Calu3 (cell line): Measurements from ENCODE around the gene SULT1A3. TPM values are rescaled to one million over a fixed set of nuclear protein-coding genes. Genes with fewer than 3 reads are reported as not detected.
"Not testable (repeated sequence)": the region's sequence is repeated elsewhere in the genome, so short reads cannot be mapped to it uniquely, and the experiment has no call there.

Experiments
- Bru-seq: library from RNA; stranded (reverse); fragments of 400-500 nt; gene quantifications from one replicate; lab custom pipeline; 2021; lab: Mats Ljungman, UMichigan
- BruChase-seq, 2 experiments: library from RNA; stranded (reverse); fragments of 400-500 nt; gene quantifications; one replicate each; lab custom pipeline; 2021; lab: Mats Ljungman, UMichigan
- BruUV-seq: library from RNA; stranded (reverse); fragments of 400-500 nt; replicated peaks from 2 replicates; lab custom pipeline; 2021; lab: Mats Ljungman, UMichigan
- CTCF ChIA-PET: fragments of 300-600 bp; sonication (Branson Sonifier 250); formaldehyde crosslinking; loops from one replicate; lab custom pipeline; 2022; ENCODE audit warnings: antibody characterized with exemption; lab: Charles Lee
- DNase-seq: peaks from one replicate; pipeline ENCODE4 v3.0.0; 2022
- H3K27ac Mint-ChIP-seq: one replicate; pipeline ENCODE4 v1.8.0; 2022; ENCODE audit warnings: mixed read lengths; ENCODE audit not compliant: unreplicated experiment
- H3K27me3 Mint-ChIP-seq: one replicate; pipeline ENCODE4 v1.8.0; 2022; ENCODE audit warnings: mixed read lengths; ENCODE audit not compliant: unreplicated experiment
- H3K36me3 Mint-ChIP-seq: one replicate; pipeline ENCODE4 v1.8.0; 2022; ENCODE audit warnings: mild to moderate bottlenecking, moderate library complexity, mixed read lengths; ENCODE audit not compliant: insufficient read depth, unreplicated experiment
- H3K4me1 Mint-ChIP-seq: one replicate; pipeline ENCODE4 v1.8.0; 2022; ENCODE audit warnings: mild to moderate bottlenecking, low read depth, mixed read lengths; ENCODE audit not compliant: unreplicated experiment
- H3K4me3 Mint-ChIP-seq: one replicate; pipeline ENCODE4 v1.8.0; 2022; ENCODE audit warnings: mild to moderate bottlenecking, low read depth, moderate library complexity, mixed read lengths; ENCODE audit not compliant: unreplicated experiment
- H3K9me3 Mint-ChIP-seq: one replicate; pipeline ENCODE4 v1.8.0; 2022; ENCODE audit warnings: low read depth, mixed read lengths; ENCODE audit not compliant: unreplicated experiment
- CTCF ChIP-seq: fragments of 200-600 bp; IDR thresholded peaks from one replicate; pipeline ENCODE4 v1.8.0; 2022; ENCODE audit warnings: antibody characterized with exemption; ENCODE audit not compliant: unreplicated experiment
- intact Hi-C: fragments of 100-400 bp; cut with micrococcal nuclease; formaldehyde crosslinking; loops from one replicate; pipeline ENCODE4 v1.10.0; 2022; ENCODE audit not compliant: unreplicated experiment
- long read RNA-seq: library from polyadenylated mRNA; stranded (forward); transcript quantifications from one replicate; pipeline ENCODE4 v2.0.0, GENCODE V29; 2022
- total RNA-seq: library from RNA; stranded (reverse); gene quantifications from 2 replicates; pipeline ENCODE4 v1.2.3, GENCODE V29; 2022

SULT1A3 gene
- total RNA-seq (39.5 and 46.4 TPM in 2 replicates), Bru-seq, nascent RNA (percentile 32 among the genes with signal in this experiment), BruChase-seq, experiment 1, labeled RNA remaining after a 6-hour chase (percentile 24 among the genes with signal in this experiment), BruChase-seq, experiment 2, labeled RNA remaining after a 2-hour chase (percentile 31 among the genes with signal in this experiment)
- long read RNA-seq, transcript SULT1A3-201 (8 exons, 1,097 nt), result major isoform, 9 of 15 reads
- long read RNA-seq, partial matches to known transcripts, result 0 of 15 reads
- long read RNA-seq, other reads (novel, unspliced or antisense), result 6 of 15 reads

- CTCF ChIA-PET, H3K36me3 Mint-ChIP-seq, H3K4me3 Mint-ChIP-seq, H3K9me3 Mint-ChIP-seq, DNase-seq, H3K27ac Mint-ChIP-seq, intact Hi-C loops, H3K27me3 Mint-ChIP-seq, H3K4me1 Mint-ChIP-seq, BruUV-seq: not testable (repeated sequence)
Observed at GRCh38 chr16:30199049-30199448, at the start of gene SULT1A3. Gene SULT1A3, plus strand, starts transcription at chr16:30199255. Its CDS starts 1,474 bp downstream, at chr16:30200729.

- Mint-ChIP-seq H3K9me3 (peaks cover 3% of the 10 kb centered on the region), H3K27ac (no peak overlapping the region), H3K27me3 (no peaks in the 10 kb centered on the region), H3K4me3 (no peak overlapping the region), H3K4me1 (no peaks in the 10 kb centered on the region), H3K36me3 (no peaks in the 10 kb centered on the region)
- intact Hi-C loops, result no loop called here
- DNase-seq, result no peak
- no peak for TF ChIP-seq CTCF
- CTCF ChIA-PET, result interaction anchor here (0.6 kb wide), 1 partner anchor 1776 kb away, joined by 3 read pairs; no protein-coding TSS in a partner anchor
- BruUV-seq, result no TSS peak
Observed at GRCh38 chr16:30151091-30151490, 48.0 kb upstream of the SULT1A3 start.

- Mint-ChIP-seq H3K27ac (no peak overlapping the region), H3K4me1 (no peaks in the 10 kb centered on the region), H3K27me3 (no peaks in the 10 kb centered on the region), H3K9me3 (peaks cover 3% of the 10 kb centered on the region), H3K36me3 (no peaks in the 10 kb centered on the region), H3K4me3 (no peak overlapping the region)
- TF ChIP-seq CTCF, result no peak
- CTCF ChIA-PET, result no interaction called here
- intact Hi-C loops, result no loop called here
- DNase-seq, result no peak
- BruUV-seq, result no TSS peak
Observed at GRCh38 chr16:30152517-30152916, 46.5 kb upstream of the SULT1A3 start.

- Mint-ChIP-seq H3K4me3 (no peak overlapping the region), H3K4me1 (no peaks in the 10 kb centered on the region), H3K36me3 (peaks cover 5% of the 10 kb centered on the region), H3K27ac (no peak overlapping the region), H3K27me3 (no peaks in the 10 kb centered on the region), H3K9me3 (no peaks in the 10 kb centered on the region)
- no peak for TF ChIP-seq CTCF
- intact Hi-C loops, result no loop called here
- DNase-seq, result no peak
- CTCF ChIA-PET, result interaction anchor here (0.7 kb wide), 1 partner anchor 115 kb away, joined by 3 read pairs; no protein-coding TSS in a partner anchor
- no TSS peak for BruUV-seq
Observed at GRCh38 chr16:30155188-30155587, 43.9 kb upstream of the SULT1A3 start.

GRCh38 chr16:30157214-30157613, 41.8 kb upstream of the SULT1A3 start:
- H3K9me3 Mint-ChIP-seq, result no peaks in the 10 kb centered on the region
- no peaks in the 10 kb centered on the region for H3K4me1 Mint-ChIP-seq
- H3K27me3 Mint-ChIP-seq, result no peaks in the 10 kb centered on the region
- H3K27ac Mint-ChIP-seq, result no peak overlapping the region
- BruUV-seq, result no TSS peak
- intact Hi-C loops, result no loop called here
- H3K36me3 Mint-ChIP-seq, result peaks cover 5% of the 10 kb centered on the region
- TF ChIP-seq CTCF, result no peak
- CTCF ChIA-PET, result interaction anchor here (1.0 kb wide), 1 partner anchor 762 kb away, joined by 3 read pairs; no protein-coding TSS in a partner anchor
- H3K4me3 Mint-ChIP-seq, result no peak overlapping the region
- no peak for DNase-seq
